UCSD-AML1 (cell line): ENCODE data around the gene HPN.
"Not testable (repeated sequence)": the region's sequence is repeated elsewhere in the genome, so short reads cannot be mapped to it uniquely, and the experiment has no call there.

Source experiments
- DNase-seq: peaks from one replicate; lab custom pipeline; 2025; ENCODE audit not compliant: unreplicated experiment; lab: John Stamatoyannopoulos, UW

HPN gene

DNA sequence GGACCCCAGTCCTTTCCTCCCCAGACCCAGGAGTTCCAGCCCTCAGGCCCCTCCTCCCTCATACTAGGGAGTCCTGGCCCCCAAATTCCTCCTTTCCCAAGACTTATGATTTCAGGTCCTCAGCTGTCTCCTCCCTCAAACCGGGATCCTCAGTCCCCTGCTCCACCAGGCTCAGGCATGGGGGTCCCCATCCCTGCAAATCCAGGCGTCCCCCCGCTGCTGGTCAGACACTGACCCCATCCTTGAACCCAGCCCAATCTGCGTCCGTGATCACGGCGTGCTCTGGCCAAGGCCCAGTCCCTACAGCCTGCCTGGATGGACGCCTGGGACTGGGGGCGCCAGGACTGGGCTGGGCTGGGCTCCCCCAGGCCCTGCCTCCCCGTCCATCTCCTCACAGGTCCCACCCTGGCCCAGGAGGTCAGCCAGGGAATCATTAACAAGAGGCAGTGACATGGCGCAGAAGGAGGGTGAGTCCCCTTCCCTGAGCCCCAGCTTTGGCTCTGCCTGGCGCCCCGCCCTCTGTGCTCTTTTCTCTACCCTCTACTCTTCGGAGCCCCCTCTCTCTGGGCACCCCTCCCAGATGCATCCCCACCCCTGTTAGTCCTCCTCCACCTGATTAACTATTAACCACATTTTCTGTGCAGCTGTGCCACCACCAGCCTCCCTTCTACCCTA is 672 bp downstream of the HPN start:
- DNase-seq: no peak

GRCh38 chr19:35042954-35043604 is 1.6 kb downstream of the HPN start:
- DNase-seq: no peak

DNA sequence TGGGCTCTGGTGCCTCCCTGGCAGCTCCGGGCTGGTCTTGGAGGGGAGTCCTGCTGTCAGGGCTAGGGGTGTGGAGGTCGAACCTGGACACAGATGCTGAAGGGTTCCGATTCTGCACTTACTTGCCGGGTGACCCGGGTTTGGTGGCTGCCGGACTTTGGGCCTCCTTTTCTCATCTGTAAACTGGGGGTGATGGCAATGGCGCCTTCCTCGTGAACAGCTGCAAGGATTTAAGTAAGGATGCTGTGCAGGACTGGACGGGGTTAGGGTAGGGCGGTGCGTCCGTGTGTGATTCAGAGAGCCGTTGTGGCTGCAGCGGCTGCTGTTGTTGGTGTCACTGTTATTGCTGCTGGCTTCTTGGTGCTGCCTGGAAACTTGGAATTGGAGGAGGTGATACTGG is 2.4 kb downstream of the HPN start:
- no peak for DNase-seq

DNA sequence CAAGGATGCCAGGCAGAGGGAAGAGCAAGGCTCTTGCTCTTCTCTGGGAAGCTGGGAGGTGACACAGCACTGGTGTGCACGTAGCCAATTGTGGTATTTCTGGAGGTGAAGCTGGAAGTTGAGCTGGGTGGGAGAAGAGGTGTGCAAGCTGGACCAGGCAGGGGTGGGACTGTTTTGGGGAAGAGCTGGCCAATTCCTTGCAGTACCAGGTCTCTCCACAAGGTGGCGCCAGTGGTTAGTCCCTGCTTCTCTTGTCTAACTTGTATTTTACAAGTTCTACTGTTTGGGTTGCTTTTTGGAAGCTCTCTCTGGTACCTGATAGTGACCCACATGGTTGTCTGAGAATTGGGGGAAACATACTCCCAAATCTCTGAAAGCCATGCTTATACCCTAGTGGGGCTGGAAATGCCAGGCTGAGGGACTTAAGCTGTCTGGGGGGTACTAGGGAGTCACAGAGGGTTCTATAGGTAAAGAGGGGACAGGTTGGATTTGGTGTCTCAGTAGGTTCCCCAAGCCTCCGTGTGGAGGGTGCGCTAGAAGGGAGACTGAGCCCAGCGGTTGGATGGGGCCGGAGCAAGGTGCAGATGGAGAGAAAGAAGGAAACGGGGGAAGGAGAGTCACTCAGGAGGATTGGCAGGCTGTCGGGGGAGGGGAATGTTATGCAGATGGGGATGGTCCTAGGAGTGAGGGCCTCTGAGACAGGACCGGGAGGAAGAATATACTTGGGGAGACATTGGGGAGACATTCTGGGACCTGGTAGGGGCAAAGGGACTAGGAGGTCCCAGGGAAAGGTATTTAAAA is 3.0 kb downstream of the HPN start:
- peak; percentile 67 for DNase-seq

DNA sequence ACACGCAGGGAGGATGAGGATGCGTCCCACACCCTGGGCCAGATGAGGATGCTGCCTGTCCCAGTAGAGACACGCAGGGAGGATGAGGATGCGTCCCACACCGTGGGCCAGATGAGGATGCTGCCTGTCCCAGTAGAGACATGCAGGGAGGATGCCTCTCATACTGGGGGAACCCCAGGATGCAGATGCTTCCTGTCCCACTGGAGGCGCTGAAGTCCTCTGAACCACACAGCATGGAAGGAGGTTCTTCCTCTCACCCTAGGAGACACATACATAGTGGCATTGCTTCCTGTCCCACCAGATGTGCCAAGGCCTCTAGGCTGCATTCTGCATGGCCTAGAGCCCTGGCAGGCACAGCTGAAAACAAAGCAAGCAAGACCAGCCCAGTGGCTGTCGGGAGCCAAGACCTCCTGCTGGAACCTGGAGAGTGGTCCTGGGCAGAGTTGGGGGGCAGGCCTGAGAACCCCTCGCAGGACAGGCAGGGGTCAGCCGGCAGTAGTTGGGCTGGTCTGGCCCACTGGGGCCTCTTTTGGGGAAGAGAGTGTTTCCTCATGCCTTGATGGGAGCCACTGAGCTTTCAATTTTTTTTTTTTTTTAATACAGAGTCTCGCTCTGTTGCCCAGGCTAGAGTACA is 4.3 kb downstream of the HPN start:
- DNase-seq: peak; percentile 80

GRCh38 chr19:35046461-35046860 is 4.9 kb downstream of the HPN start:
- DNase-seq: no peak

GRCh38 chr19:35048911-35049411 is 7.4 kb downstream of the HPN start:
- DNase-seq: no peak

DNA sequence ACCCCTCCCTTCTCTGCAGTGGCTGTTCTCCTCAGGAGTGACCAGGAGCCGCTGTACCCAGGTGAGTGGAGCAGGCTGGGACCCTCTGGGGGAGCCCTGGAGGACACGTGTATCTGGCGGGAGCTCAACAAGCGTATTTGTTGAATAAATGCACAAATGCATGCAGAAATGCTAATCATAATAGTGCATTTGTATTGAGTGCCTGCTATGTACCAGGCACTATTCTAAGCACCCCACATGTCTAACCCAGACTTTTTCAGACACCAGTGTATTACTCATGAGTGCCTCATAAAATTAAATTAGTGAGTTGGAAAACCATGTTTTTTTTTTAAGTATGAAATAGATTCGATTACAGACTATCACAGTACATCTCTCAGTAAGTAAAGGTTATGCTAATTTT is 7.9 kb downstream of the HPN start:
- DNase-seq: no peak

GRCh38 chr19:35050662-35051061 is 9.1 kb downstream of the HPN start:
- not testable (repeated sequence) for DNase-seq

GRCh38 chr19:35051268-35051667 is 9.7 kb downstream of the HPN start:
- DNase-seq: not testable (repeated sequence)

GRCh38 chr19:35051796-35052195 is 10.3 kb downstream of the HPN start:
- DNase-seq: no peak

GRCh38 chr19:35052599-35053190 is 11.2 kb downstream of the HPN start:
- DNase-seq: no peak

- no peak for DNase-seq
Measured at GRCh38 chr19:35053667-35054293, 12.3 kb downstream of the HPN start.

GRCh38 chr19:35054626-35055025 is 13.1 kb downstream of the HPN start:
- DNase-seq: no peak

GRCh38 chr19:35055715-35056179 is 14.2 kb downstream of the HPN start:
- no peak for DNase-seq

GRCh38 chr19:35056513-35057063 is 15.1 kb downstream of the HPN start:
- no peak for DNase-seq

GRCh38 chr19:35058370-35058769 is 16.8 kb downstream of the HPN start:
- no peak for DNase-seq

- no peak for DNase-seq
Measured at GRCh38 chr19:35059006-35059798, 17.7 kb downstream of the HPN start.

DNA sequence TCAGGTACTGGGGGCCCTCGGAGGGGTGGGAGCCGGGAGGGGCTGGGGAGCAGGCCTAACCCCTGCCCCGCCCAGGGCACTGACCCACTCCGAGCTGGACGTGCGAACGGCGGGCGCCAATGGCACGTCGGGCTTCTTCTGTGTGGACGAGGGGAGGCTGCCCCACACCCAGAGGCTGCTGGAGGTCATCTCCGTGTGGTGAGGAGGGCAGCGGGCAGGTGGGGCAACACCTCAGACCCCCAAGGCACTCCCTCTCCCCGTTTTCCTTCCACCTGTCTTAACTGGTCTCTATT is 18.2 kb downstream of the HPN start:
- no peak for DNase-seq
